GM21423 (cell line): ENCODE results near the gene ZNF536.
"Not testable (repeated sequence)": the region's sequence is repeated elsewhere in the genome, so short reads cannot be mapped to it uniquely, and the experiment has no call there.

Source experiments
- ATAC-seq: cut with Tn5 transposase; IDR thresholded peaks from one replicate; pipeline ENCODE4 v1.9.1; 2021; ENCODE audit warnings: mild to moderate bottlenecking, moderate library complexity; ENCODE audit not compliant: unreplicated experiment

The ZNF536 gene

GRCh38 chr19:30471441-30471840 is 99.3 kb downstream of the ZNF536 start:
- no peak for ATAC-seq

GRCh38 chr19:30473334-30473867 is 101.2 kb downstream of the ZNF536 start:
- ATAC-seq: no peak

GRCh38 chr19:30476997-30477396 is 104.8 kb downstream of the ZNF536 start:
- ATAC-seq: no peak

GRCh38 chr19:30479231-30479630 is 107.0 kb downstream of the ZNF536 start:
- ATAC-seq: no peak

- ATAC-seq: no peak
These were observed 107.9 kb downstream of the ZNF536 start for GRCh38 chr19:30480097-30480496.

GRCh38 chr19:30481063-30481462 is 108.9 kb downstream of the ZNF536 start:
- ATAC-seq: no peak

GRCh38 chr19:30481823-30482222 is 109.6 kb downstream of the ZNF536 start:
- ATAC-seq: no peak

GRCh38 chr19:30482956-30483355 is 110.8 kb downstream of the ZNF536 start:
- no peak for ATAC-seq

- ATAC-seq: not testable (repeated sequence)
These were observed 114.1 kb downstream of the ZNF536 start for GRCh38 chr19:30486250-30486649.

- ATAC-seq: no peak
These were observed 115.0 kb downstream of the ZNF536 start for GRCh38 chr19:30487178-30487577.

GRCh38 chr19:30488191-30488590 is 116.0 kb downstream of the ZNF536 start:
- ATAC-seq: no peak

GRCh38 chr19:30490760-30491159 is 118.6 kb downstream of the ZNF536 start:
- no peak for ATAC-seq

GRCh38 chr19:30492586-30493270 is 120.5 kb downstream of the ZNF536 start:
- ATAC-seq: no peak

- ATAC-seq: no peak
These were observed 124.8 kb downstream of the ZNF536 start for GRCh38 chr19:30497034-30497433.

- ATAC-seq: not testable (repeated sequence)
These were observed 125.9 kb downstream of the ZNF536 start for GRCh38 chr19:30498085-30498484.

- ATAC-seq: no peak
These were observed 126.5 kb downstream of the ZNF536 start for GRCh38 chr19:30498707-30499106.

- ATAC-seq: no peak
These were observed 132.1 kb downstream of the ZNF536 start for GRCh38 chr19:30504272-30504671.

- no peak for ATAC-seq
These were observed 140.2 kb downstream of the ZNF536 start for GRCh38 chr19:30512176-30513081.

- ATAC-seq: no peak
These were observed 140.9 kb downstream of the ZNF536 start for GRCh38 chr19:30513082-30513411.

- no peak for ATAC-seq
These were observed 143.9 kb downstream of the ZNF536 start for GRCh38 chr19:30516111-30516510.

- ATAC-seq: no peak
These were observed 144.3 kb downstream of the ZNF536 start for GRCh38 chr19:30516531-30516930.
